Endometrial microvascular endothelial cells (primary cell): ENCODE results near the gene PRAF2. TPM values are rescaled to one million over a fixed set of nuclear protein-coding genes. Genes with fewer than 3 reads are reported as not detected.

Experiments used
- in situ Hi-C: cut with HindIII; loops from 2 replicates; pipeline ENCODE4 v1.10.0; 2017; ENCODE audit warnings: low sequenced_read_pairs, low pct_unique_long_range_greater_than_20kb; ENCODE audit errors: inconsistent ontology term
- total RNA-seq: library from RNA; depleted of rRNA; stranded (reverse); fragments of >200 nt; gene quantifications from one replicate; pipeline ENCODE4 v1.2.3, GENCODE V29; 2015; ENCODE audit errors: inconsistent ontology term

The PRAF2 gene, protein sequence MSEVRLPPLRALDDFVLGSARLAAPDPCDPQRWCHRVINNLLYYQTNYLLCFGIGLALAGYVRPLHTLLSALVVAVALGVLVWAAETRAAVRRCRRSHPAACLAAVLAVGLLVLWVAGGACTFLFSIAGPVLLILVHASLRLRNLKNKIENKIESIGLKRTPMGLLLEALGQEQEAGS
- 11.2 TPM for total RNA-seq

DNA sequence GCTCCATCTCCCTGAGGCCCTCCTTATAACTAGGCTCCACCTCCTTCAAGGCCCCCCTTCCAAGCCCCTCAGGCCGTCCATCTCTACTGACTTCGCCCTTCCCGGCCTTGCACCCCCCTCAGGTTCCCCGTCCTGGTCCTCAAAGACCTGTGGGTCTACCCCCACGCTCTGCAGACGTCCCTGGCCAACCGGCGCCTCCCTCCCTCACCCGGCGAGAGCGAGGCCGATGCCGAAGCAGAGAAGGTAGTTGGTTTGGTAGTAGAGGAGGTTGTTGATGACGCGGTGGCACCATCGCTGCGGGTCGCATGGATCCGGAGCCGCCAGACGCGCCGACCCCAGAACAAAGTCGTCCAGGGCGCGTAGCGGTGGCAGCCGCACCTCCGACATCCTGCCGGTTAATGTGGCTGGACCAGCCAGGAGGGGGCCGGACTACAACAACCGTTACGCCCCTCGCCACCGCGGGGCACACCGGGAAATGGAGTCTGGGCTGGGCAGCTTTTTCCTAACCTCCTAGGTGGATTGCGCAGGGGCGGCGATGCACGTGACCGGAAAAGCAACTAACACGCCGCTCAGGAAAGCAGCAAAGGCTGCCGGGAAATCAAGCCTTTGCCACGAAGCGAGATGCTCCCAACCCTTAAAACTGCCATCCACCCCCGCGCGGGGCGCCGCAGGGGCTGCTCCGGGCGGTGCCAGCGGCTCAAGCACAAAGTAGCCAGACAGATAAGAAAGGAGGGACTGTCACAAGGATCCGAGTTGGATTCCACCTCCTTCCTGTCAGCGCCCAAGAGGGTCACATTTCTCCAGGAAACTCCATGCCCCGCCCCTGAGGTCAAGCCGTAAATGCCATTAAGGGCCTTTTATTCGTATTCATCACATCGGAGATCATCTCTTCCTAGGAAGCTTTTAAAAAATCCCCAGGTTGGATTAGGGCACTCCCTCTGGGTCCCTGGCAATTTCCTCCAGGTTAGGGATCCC is at the start of gene PRAF2:
Gene PRAF2 (minus strand): TSS at position 402 of the 975 bp plus-strand sequence. CDS start 15 bp downstream, at position 387.
- in situ Hi-C loops = no loop called here

DNA sequence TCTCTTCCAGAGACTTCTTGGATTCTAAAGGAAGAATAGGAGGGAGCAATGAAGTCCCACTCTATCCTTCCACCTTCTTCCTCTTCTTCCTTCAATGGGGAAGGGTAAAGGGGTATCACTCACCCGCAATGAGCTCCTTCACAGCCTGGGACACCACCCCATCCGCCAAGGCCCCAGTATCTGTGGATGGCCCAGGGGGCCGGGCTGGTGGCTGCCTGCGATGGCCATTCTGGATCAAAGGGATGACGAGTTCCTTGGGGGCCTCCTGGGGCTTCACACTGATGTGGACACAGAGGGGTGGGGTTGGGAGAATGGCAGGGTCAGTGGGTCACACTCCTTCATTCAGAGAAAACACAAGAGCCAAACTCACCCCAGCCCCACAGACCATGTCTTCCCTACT is 48.7 kb upstream of the PRAF2 start:
- in situ Hi-C loops = no loop called here

DNA sequence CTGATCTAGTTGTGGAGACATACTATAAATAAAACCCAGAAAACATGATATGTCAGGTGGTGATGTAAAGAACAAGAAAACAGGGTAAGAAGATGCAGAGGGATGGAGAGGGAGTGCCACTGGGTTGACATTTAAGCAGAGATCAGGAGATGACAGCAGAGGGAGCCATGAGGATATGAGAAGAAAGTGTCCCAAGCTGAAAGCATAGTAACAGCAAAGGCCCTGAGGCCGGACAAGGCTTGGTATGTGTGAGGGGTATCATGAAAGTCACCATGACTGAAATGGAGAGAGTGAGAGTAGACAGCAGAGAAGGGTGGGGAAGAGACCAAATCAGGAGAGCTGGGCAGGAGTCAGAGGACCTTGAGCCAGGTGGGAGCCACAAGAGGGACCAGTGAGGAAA is 46.3 kb upstream of the PRAF2 start:
- in situ Hi-C loops = no loop called here

DNA sequence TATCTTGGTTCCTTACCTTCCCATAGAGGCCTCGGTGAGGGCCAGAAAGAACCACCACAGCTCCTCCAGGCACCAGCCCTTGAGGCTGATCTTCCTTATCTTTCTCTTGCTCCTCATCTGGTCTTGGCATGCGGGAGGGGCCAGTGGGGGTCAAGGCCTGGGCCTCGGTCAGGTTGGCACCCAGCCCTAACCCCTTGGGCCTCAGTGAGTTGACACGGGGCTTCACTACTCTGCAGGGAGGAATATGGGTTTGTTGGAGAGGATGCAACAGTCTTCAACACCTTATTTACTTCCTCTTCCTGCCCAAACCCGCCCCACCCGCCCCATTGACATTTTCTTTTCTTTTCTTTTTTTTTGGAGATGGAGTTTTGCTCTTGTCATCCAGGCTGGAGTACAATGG is 43.8 kb upstream of the PRAF2 start:
- in situ Hi-C loops = no loop called here

DNA sequence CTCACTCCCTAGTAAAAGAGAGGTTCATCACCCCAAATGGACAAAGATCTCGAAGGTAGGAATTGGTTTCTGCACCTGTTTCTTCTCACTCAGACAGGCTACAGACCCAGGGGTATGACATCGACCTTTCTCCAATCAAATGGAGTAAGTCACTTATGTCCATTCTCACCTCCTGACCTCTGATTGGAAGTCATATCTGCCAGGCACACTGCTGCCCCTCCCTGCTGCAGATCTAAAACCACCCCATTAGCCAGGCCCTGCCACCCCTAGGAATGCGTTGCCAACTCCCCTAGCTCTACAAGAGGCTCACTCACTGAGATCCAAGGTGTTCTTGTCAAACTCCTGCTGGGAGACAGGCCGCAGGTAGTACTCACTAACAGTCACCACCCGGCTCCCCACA is 42.9 kb upstream of the PRAF2 start:
- in situ Hi-C loops = no loop called here

DNA sequence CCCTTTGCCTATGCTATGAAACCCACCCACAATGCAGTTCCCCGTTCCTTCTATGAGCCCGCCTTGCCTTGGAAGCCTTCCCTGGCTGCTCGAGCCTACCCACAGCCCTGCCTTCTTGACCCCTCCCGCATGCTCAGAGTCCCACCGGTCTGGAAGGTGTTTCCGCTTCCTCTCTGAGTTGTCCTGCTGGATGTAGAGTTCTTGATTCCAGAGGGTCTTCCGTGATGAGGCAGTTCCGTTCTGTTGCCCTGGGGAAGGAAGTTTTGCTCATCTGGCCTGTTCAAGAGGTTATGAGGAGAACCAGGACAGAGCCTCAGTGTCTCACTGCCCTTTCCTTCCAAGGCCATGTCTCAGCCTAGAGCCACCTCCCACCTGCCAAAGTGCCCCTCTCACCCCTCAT is 42.3 kb upstream of the PRAF2 start:
- in situ Hi-C loops = no loop called here

DNA sequence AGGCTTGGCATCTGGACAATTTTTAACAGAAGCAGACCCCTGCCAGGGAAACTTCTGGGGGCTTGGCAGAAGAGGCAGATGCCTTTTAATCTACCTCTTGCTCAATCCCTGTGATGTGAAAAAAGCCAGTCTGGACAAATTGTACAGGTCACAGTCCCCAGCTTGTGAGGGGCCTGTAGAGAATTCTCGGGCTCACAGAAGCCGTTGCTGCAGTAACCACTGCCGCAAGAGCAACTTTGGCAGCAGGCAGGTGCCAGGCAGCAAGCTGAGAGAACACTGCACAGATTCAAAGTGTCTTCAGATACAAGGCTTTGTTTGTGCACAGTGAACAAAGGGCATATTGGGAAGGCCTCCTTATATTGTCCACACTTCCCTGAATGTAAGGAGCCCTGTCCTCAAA is 38.0 kb upstream of the PRAF2 start:
- in situ Hi-C loops = no loop called here

DNA sequence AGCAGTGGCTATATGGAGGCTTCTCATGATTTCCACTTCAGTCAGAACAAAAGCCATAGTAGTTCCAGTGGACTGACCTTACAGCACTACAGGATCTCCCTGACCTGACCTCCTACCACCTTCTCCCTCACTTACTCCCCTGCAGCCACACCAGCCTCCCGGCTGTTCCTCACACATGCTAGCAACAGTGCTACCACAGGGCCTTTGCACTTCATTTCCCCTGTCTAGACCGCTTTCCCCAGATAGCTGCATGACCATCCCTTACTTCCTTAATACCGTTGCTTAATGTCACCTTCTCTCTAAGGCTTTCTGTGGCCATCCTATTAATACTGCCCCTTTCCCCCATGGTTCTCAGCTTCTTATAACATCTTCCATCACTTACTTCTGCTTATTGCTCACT is 36.6 kb upstream of the PRAF2 start:
- in situ Hi-C loops = no loop called here

DNA sequence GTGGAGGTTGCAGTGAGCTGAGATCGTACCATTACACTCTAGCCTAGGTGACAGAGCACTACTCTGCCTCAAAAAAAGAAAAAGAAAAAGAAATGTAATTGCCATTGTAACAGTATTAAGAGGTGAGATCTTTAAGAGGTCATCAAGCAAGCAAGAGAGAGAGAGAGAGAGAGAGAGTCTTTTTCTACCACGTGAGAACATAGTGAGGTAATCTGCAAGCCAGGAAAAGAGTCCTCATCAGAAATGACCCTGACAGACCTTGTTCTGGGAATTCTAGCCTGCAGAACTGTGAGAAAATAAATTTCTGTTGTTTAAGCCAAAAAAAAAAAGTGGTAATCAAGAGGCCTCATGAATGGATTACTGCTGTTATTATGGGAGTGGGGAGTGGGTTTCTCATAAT is 34.8 kb upstream of the PRAF2 start:
- in situ Hi-C loops = no loop called here

DNA sequence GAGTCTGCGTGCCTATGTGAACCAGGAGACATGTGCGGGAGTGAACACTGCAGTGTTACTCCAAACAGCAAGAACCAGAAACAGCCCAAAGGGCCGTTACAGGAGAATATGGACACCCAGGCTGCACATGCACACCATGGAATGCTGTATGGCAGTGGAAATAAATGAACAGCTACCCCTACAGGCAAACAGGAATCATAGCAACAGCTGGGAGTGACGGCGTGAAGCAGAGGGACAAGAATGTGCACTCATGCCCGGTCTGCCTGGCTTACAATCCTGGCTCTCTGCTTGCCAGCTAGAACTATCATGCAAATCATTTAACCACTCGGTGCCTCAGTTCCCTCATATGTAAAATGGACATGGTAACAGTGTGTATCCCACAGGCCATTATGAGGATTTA is 33.1 kb upstream of the PRAF2 start:
- in situ Hi-C loops = no loop called here

DNA sequence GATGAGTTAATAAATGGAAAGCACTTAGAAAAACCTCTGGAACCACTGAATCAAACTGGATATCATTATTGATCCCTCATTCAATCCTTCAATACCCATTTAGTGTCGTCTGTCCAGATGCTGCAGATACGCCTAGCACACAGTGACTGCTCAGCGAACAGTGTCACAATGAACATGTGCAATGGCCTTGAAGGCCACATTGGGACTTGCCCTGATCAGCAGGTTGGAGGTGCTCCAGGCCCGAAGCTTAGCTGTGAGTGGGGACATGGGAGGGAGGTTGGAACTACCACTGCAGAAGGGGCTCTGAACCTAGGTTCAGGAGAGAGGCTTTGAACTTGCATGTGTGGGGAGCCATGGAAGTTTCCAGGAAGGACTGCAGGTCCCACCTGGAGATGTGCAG is 32.5 kb upstream of the PRAF2 start:
- in situ Hi-C loops = no loop called here

DNA sequence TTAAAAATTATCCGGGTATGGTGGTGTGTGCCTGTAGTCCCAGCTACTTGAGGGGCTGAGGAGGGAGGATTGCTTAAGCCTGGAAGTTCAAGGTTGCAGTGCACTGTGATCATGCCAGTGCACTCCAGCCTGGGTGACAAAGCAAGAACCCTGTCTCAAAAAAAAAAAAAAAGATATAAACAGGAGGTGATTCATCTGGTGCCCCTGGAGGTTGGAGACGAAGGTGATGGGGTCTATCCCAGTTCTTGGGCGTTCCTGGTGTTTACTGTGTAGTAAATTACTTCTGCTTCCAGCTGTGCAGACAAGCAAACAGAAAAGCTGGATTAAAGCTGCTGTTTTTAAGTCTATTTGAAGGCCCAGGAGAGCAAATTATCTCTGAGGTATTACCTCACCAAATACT is 29.8 kb upstream of the PRAF2 start:
- in situ Hi-C loops = no loop called here

DNA sequence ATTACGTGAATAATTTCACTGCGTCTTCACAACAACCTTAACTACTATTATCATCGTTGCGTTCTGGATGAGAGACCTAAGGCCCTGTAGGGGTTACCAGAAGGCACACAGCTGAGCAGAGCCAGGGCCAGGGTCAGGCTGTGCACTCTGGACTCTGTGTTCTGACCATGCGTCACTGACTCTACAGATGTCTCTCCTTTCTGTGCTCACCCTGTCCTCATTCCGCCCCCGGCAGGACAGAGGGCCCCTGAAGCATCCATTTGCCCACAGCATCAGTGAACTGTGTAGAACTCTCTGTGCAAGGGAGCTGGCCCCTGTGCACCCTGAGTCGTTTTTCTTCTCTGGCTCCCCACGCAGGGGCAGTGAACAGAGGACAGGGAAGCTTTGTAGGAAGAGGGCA is 28.4 kb upstream of the PRAF2 start:
- in situ Hi-C loops = no loop called here

DNA sequence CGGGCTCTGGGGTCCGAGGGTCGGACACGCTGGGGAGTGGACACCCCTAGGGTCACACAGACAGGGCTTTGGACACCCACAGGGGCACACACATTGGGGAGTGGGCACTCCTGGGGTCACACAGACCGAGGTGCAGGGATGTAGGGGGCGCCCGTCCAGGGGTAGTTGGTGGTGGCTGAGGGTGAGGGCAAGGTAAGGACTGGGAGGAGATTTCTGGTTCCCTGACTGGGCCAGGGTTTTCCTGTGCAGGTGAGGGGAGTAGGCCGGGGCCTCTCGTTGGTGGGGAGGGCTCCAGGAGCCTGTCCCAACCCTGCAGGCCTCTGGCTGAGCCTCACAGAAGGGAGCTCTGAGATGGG is 27.8 kb upstream of the PRAF2 start:
- in situ Hi-C loops = no loop called here

DNA sequence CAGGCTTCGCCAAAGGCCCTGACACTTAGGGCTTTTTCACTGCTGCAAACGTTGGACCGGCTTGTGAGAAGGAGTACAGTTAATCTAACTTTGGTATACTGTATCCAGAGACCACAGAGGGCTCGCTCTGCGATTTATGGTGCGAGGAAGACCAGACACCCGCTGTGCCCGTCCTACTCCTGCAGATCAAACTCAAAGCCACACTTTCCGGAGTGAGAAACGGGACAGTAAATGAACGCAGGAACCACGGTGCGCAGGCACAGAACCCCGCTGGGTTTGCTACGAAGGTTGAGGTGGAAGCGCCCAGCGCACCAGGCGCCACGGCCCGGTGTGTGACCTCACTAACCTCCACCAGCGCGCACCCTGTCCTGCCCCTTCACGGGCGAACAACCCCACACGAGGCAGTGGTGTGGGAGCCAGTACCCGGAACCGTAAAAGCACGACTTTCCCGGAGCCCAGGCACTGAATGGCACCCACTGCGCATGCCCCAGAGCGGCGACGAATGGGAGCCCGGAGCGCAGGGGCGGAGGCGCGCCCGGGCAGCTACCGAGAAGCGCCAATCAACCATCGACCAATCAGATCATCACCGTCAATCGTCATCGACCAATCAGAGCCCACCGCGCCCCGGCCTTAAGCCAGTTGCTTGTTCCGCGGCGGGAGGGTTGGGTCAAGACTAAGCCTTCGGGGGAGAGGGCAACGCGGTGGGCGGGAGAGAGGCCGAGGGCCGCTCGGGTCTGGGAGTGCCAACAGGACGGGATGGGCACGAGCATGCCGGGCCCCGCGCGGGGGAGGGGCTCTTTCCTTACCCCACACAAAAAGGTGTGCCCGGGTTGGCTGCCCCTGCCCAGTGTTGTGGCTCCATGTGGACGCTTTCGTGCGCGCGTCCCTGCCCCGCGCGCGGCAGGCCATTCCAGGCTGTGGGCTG is 27.2 kb upstream of the PRAF2 start:
- in situ Hi-C loops = no loop called here

DNA sequence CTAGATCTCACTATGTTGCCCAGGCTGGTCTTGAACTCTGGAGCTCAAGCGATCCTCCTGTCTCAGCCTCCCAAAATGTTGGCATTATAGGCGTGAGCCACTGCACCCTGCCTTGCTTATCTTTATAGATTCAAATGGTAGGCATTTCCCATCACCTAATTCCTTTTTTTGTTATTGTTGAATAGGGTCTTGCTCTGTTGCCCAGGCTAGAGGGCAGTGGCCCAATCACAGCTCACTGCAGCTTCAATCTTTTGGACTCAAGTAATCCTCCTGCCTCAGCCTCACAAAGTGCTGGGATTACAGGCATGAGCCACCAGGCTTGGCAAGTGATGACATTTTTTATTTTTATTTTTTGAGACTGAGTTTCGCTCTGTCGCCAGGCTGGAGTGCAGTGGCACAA is 22.6 kb upstream of the PRAF2 start:
- in situ Hi-C loops = no loop called here

DNA sequence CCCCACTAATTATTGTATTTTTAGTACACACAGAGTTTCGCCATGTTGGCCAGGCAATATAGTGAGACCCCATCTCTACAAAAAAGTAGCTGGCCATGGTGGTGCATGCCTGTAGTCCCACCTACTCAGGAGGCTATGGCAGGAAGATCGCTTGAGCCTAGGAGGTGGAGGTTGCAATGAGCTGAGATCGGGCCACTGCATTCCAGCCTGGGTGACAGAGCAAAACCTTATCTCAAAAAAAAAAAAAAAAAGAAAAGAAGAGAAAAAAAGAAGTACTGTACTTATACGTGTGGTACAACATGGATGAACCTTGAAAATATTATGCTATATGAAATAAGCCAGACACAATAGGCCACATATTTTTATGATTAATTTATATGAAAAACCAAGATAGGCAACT is 15.8 kb upstream of the PRAF2 start:
- in situ Hi-C loops = no loop called here

DNA sequence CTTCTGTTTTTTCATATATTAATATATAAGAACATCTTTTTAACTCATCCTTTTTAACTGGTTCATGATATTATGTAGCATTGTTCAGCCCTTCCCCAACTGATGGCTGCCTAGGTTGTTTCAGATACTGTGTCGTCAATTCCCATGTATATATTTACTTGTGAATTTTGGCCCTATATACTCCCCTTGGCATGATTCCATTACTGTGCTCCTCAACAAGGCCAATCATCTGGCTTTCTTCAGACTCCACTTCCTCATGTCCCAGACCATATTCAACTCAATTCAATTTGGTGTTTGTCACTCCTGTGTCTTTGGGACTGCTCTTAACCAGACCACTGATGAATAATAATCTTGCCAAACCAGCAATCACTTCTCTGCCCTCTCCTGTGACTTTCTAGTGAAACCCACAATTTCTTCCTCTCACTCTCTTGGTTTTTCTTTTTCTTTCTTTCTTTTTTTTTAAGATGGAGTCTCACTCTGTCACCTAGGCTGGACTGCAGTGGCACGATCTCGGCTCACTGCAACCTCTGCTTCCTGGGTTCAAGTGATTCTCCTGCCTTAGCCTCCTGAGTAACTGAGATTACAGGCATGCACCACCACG is 8.6 kb upstream of the PRAF2 start:
- in situ Hi-C loops = no loop called here
